Fibroblast of skin of back (primary cell): Measurements from ENCODE around the gene CASTOR2.
"Not testable (repeated sequence)": the region's sequence is repeated elsewhere in the genome, so short reads cannot be mapped to it uniquely, and the experiment has no call there.

Experiments
- DNase-seq: peaks from one replicate; pipeline ENCODE4 v3.0.0-alpha.2; 2013

CASTOR2 gene

DNA sequence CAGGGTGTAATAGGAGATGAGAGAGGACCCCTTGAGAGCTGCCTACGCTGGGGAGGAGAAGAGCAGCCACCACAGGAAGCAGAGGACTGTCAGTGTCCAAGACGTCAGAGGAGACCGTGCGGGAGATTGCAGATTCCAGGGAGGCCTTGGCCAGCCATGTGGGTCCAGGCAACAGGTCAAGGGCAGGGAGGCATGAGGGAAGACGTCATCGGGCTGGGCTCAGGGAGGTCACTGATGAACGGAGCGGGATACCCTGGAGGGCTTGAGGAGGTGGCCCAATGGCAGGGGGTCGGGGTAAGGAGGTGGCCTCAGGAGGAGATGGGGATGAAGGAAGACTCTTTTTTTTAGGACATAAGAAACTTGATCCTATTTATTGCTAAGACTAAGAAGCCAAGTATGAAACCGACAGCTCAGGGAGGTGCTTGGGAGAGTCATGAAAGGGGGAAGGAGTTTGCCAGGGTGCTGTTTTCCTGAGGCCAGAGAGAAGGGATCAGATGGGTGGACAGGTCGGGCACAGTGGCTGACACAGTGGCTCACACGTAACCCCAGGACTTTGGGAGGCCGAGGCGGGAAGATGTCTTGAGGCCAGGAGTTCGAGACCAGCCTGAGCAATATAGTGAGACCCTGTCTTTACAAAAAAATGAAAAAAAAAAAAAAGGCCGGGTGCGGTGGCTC is 30.5 kb downstream of the CASTOR2 start:
- DNase-seq: not testable (repeated sequence)

- DNase-seq: not testable (repeated sequence)
These were observed 31.9 kb downstream of the CASTOR2 start for GRCh38 chr7:74996361-74996760.

- peak; percentile 19 for DNase-seq
These were observed 33.3 kb downstream of the CASTOR2 start for GRCh38 chr7:74997811-74998210.

GRCh38 chr7:75001356-75001755 is 36.9 kb downstream of the CASTOR2 start:
- not testable (repeated sequence) for DNase-seq

DNA sequence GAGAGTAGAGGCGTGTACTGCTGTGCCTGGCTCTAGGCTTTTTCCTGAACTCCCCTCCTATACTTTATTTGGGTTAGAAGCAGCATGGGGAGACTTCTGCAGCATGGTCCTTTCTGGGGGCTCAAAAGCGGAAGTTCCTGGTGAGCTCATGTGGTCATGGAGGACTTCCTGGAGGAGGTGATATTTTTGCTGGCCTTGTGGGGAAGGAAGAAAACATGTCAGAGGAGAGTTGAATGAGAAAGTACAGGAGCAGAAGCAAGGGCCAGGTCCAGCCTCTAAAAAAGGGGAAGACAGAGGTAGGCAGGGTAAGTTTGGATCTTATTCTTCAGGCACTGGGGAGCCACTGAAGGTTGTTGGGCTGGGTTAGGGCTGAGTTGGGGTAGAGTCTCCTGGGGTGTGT is 45.5 kb downstream of the CASTOR2 start:
- DNase-seq: no peak

GRCh38 chr7:75017832-75018231 is 53.3 kb downstream of the CASTOR2 start:
- DNase-seq: no peak

GRCh38 chr7:75018570-75019364 is 54.3 kb downstream of the CASTOR2 start:
- DNase-seq: no peak

DNA sequence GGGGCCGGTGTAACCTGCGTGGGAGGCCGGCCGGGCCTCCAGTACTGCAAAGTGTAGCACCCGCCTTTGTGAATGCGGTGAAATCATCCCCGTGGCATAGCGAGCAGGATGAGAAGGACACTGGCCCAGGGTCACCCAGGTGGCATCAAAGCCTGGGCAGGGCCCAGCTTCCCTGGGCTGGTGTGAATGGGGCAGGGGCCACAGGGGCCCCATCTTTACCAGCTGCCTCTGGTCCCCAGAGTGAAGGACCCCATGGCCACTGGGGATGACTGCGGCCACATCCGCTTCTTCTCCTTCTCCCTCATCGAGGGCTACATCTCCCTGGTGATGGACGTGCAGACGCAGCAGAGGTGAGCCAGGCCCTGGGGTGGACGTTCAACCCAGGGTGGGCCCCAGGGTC is 55.3 kb downstream of the CASTOR2 start:
- DNase-seq: no peak

DNA sequence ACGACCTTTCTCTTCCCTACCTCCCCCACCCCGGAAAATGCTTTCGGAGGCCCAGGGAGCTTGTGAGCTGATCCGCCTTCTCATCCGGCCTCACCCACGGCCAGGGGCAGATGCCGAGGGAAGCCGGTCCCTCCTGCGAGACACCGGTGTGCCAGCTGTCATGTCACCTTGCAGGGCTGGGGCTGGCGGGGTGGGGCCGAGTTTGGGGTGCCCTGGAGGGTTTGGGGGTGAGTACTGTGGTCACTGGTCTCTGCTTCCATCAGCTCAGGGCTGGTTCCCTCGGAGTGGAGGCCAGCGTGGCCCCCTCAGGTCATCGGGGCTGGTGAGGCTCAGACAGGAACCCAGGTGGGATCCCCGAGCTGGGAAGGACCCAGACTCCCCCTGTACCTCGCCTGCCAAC is 60.4 kb downstream of the CASTOR2 start:
- DNase-seq: no peak

- no peak for DNase-seq
These were observed 63.8 kb downstream of the CASTOR2 start for GRCh38 chr7:75028299-75028698.

GRCh38 chr7:75033064-75033463 is 68.6 kb downstream of the CASTOR2 start:
- DNase-seq: no peak

GRCh38 chr7:75033826-75034225 is 69.3 kb downstream of the CASTOR2 start:
- DNase-seq: no peak

DNA sequence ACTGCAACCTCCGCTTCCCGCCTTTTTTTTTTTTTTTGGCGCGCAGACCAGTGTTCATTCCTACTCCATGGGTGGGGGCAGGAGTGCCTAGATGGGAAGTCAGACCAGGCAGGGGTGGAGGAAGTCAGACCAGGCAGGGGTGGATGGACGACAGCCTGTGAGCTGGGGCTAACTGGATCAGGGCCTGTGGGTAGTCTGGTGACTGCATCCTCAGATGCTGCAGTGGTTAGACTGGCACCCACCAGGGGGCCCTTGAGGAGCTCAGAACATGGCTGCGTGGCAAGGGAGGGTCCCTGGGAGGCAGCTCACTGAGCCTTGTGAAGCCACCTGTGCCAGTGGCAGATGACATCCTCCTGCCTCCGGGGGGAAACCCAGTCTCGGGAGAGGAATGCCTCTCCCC is 74.0 kb downstream of the CASTOR2 start:
- no peak for DNase-seq

DNA sequence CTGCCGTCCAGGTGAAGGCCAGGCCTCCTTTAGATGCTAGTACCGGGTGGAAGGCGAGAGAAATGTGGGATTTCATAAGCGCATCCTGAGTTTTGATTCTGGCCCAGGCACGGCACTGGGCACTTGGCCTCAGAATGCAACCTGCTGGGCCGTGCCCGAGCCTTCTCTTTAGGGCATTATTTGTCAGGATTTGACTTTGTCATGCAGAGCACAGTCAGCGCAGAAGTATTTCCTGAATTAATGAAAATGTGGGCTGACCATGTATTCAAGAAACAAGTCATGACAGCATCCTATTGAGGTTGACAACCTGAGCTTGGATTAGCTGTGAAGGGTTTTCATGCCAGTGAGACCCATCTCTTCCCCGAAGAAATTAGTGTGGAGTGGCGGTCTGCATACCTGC is 74.7 kb downstream of the CASTOR2 start:
- peak; percentile 31 for DNase-seq

GRCh38 chr7:75039709-75040108 is 75.2 kb downstream of the CASTOR2 start:
- no peak for DNase-seq

DNA sequence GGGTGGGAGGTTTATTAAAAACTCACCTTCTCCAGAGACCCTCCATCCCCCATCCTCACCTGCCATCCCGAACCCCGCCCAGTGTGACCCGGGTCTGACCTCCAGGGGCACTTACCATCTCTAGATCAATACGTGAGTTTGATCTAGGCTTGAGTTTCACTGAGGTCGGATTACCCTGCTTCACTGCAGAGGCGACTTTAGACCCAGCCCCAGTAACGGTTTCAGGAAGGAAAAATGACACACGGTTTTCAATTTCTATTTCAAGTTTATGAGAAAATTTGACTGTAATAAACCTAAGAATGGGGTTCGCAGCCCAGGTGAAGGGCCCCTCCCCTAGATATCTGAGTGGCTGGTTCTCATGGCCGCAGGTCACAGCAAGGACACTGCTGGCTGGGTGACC is 76.0 kb downstream of the CASTOR2 start:
- no peak for DNase-seq

GRCh38 chr7:75042286-75042685 is 77.8 kb downstream of the CASTOR2 start:
- DNase-seq: no peak

- DNase-seq: no peak
These were observed 78.6 kb downstream of the CASTOR2 start for GRCh38 chr7:75042831-75043703.

DNA sequence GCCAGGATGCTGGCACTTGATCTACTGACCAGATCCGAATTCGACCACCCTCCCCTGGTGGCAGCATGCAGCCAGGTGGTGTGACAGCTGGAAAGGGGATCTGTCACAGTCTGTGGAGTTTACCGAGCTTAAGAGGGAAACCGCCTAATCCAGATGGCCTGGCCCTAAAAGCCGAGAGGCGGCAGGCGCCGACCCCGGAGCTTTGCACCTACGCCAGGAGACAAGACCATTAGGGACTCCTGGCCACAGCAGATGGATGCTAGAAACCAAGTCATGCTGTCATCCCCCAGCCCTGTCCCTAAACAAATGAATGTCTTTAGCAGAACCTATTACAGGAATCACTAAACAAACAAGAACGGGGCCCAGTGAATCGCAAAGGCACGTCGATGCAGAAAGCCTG is 81.4 kb downstream of the CASTOR2 start:
- no peak for DNase-seq

- peak; percentile 58 for DNase-seq
These were observed 84.2 kb downstream of the CASTOR2 start for GRCh38 chr7:75048435-75049379.

- DNase-seq: no peak
These were observed 85.3 kb downstream of the CASTOR2 start for GRCh38 chr7:75049817-75050216.

GRCh38 chr7:75050501-75050900 is 86.0 kb downstream of the CASTOR2 start:
- no peak for DNase-seq
